Esophagus muscularis mucosa (tissue), 4 donors: ENCODE data around the gene POLR3E.

Experiments used
- CTCF ChIP-seq, 3 experiments: fragments of 200-600 bp in 2 of 3; fragments of 450-650 bp in 1 of 3; sonication (generic) in 2 of 3; IDR thresholded peaks; one replicate each; pipeline ENCODE4 v1.5.1; 2017 to 2019; ENCODE audit warnings: antibody characterized with exemption in 3 of 3, mild to moderate bottlenecking in 2 of 3, moderate library complexity in 1 of 3
- EP300 ChIP-seq: sonication (generic); formaldehyde crosslinking; IDR thresholded peaks from one replicate; pipeline ENCODE4 v1.6.1; 2017; ENCODE audit warnings: antibody characterized with exemption
- POLR2AphosphoS5 ChIP-seq, 2 donors: sonication (generic); formaldehyde crosslinking; IDR thresholded peaks; one replicate each; pipeline ENCODE4 v1.6.1; 2017; ENCODE audit warnings: antibody characterized with exemption in 2 of 2

DNA sequence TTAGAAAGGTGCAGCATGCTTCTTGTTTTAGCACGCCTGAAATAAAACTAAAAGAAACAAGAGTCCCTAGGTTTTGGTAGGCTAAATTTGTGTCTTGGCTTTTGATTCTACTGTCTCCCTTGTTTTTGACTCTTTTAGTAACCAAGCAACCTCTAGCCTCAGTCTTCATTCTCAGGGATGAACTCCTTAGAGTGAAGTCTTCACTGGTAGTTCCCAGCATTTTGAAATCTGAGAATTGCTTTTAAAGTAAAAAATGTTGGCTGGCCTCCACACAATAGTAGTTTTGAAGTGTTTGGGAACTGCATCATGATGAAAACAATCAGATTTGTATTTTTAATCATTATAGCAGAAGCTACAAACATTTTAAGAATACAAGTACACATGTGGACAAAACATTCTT is 83.3 kb downstream of the POLR3E start:
- TF ChIP-seq CTCF (IDR thresholded peaks at IDR 0.05) (no peak), EP300 (no peak), POLR2AphosphoS5 (IDR thresholded peaks at IDR 0.05) (no peak)
